SK-N-SH (cell line): ENCODE measurements around the gene TMEM143. TPM values are rescaled to one million over a fixed set of nuclear protein-coding genes. Genes with fewer than 3 reads are reported as not detected.
A peak's percentile ranks its signal among the peaks of the same experiment; 100 is the strongest.

Source experiments
- CTCF ChIA-PET: fragments of 300-600, 350-600 bp; formaldehyde crosslinking; extraction: SDS; loops from one replicate; lab custom pipeline; 2021; lab: Yijun Ruan, JAX
- POLR2A ChIA-PET: fragments of 350-600 bp; sonication (Branson Sonifier 250); formaldehyde crosslinking; extraction: SDS; loops from one replicate; lab custom pipeline; 2020; ENCODE audit warnings: antibody characterized with exemption, inconsistent platforms; lab: Yijun Ruan, JAX
- DNase-seq: peaks from one replicate; pipeline ENCODE4 v3.0.0; 2012
- H2AFZ ChIP-seq: fragments of 200-600 bp; sonication (generic); 2 replicates; pipeline ENCODE4 v1.8.1; 2016; ENCODE audit warnings: antibody characterized with exemption, mild to moderate bottlenecking, low read depth
- H3F3A ChIP-seq: fragments of 200-600 bp; sonication (generic); replicated peaks from 2 replicates; pipeline ENCODE3; 2016; ENCODE audit warnings: antibody characterized with exemption, mild to moderate bottlenecking; ENCODE audit not compliant: insufficient read depth
- H3K27ac ChIP-seq, 2 experiments: fragments of 200-500 bp in 1 of 2; fragments of 200-600 bp in 1 of 2; sonication (Bioruptor generic) in 1 of 2; sonication (generic), shearing (Covaris generic) in 1 of 2; 2 replicates each; pipeline versions ENCODE4 v1.5.1 to v1.6.1; 2014 to 2016; ENCODE audit warnings: low read depth in 2 of 2, inconsistent platforms in 1 of 2, low read length in 1 of 2, mild to moderate bottlenecking in 1 of 2, mixed read lengths in 1 of 2
- H3K27me3 ChIP-seq: fragments of 200-600 bp; sonication (generic), shearing (Covaris generic); 2 replicates; pipeline ENCODE4 v1.6.1; 2016; ENCODE audit warnings: mixed run types; ENCODE audit not compliant: insufficient read depth
- H3K36me3 ChIP-seq, 2 experiments: fragments of 200-500 bp in 1 of 2; fragments of 200-600 bp in 1 of 2; sonication (Bioruptor generic) in 1 of 2; sonication (generic) in 1 of 2; replicated peaks in 1 of 2; 2 replicates each; pipeline versions ENCODE3 to v1.5.1; 2014 to 2016; ENCODE audit warnings: low read length in 1 of 2, mild to moderate bottlenecking in 1 of 2; ENCODE audit not compliant: insufficient read depth in 2 of 2, control insufficient read depth in 1 of 2
- H3K4me1 ChIP-seq, 2 experiments: fragments of 200-500 bp in 1 of 2; fragments of 200-600 bp in 1 of 2; sonication (Bioruptor generic) in 1 of 2; sonication (generic), shearing (Covaris generic) in 1 of 2; 2 replicates each; pipeline versions ENCODE4 v1.5.1 to v1.6.1; 2014 to 2016; ENCODE audit warnings: low read depth in 1 of 2, low read length in 1 of 2, mixed run types in 1 of 2; ENCODE audit not compliant: insufficient read depth in 2 of 2, control insufficient read depth in 1 of 2
- H3K4me2 ChIP-seq: fragments of 200-600 bp; sonication (generic), shearing (Covaris generic); 2 replicates; pipeline ENCODE4 v1.6.1; 2017; ENCODE audit warnings: mixed run types
- H3K4me3 ChIP-seq, 2 experiments: fragments of 200-500 bp in 1 of 2; fragments of 200-600 bp in 1 of 2; sonication (Bioruptor generic) in 1 of 2; sonication (generic), shearing (Covaris generic) in 1 of 2; 2 replicates each; pipeline versions ENCODE4 v1.5.1 to v1.8.1; 2014 to 2016; ENCODE audit warnings: low read depth in 2 of 2, inconsistent platforms in 1 of 2, low read length in 1 of 2, mild to moderate bottlenecking in 1 of 2, mixed read lengths in 1 of 2, moderate library complexity in 1 of 2
- H3K79me2 ChIP-seq: fragments of 200-600 bp; sonication (generic); 2 replicates; pipeline ENCODE4 v1.8.1; 2017; ENCODE audit warnings: mild to moderate bottlenecking; ENCODE audit not compliant: insufficient read depth
- H3K9ac ChIP-seq: fragments of 200-600 bp; sonication (generic); 2 replicates; pipeline ENCODE4 v1.6.1; 2017; ENCODE audit warnings: mixed run types
- H3K9me2 ChIP-seq: fragments of 200-600 bp; sonication (generic); 2 replicates; pipeline ENCODE4 v1.6.1; 2017; ENCODE audit warnings: mixed run types
- H3K9me3 ChIP-seq: fragments of 200-600 bp; sonication (generic); 2 replicates; pipeline ENCODE4 v1.6.1; 2017; ENCODE audit warnings: mixed run types, mild to moderate bottlenecking, moderate library complexity
- H4K20me1 ChIP-seq: fragments of 200-600 bp; sonication (generic); 2 replicates; pipeline ENCODE4 v1.6.1; 2017; ENCODE audit warnings: mild to moderate bottlenecking, mixed run types; ENCODE audit not compliant: insufficient read depth
- CHD2 ChIP-seq: fragments of 150-350 bp; IDR thresholded peaks from 2 replicates; pipeline ENCODE4 v1.6.1; 2018; ENCODE audit warnings: low read length; ENCODE audit not compliant: partially characterized antibody
- CTCF ChIP-seq: fragments of 200-600 bp; sonication (generic); IDR thresholded peaks from 2 replicates; pipeline ENCODE4 v1.6.1; 2017; ENCODE audit warnings: antibody characterized with exemption, mild to moderate bottlenecking, moderate library complexity
- ELF1 ChIP-seq: IDR thresholded peaks from 2 replicates; pipeline ENCODE4 v1.4.0; 2012
- GABPA ChIP-seq: IDR thresholded peaks from 2 replicates; pipeline ENCODE4 v1.4.0; 2012; ENCODE audit warnings: low read depth, mild to moderate bottlenecking
- GATA2 ChIP-seq: sonication (generic); formaldehyde crosslinking; IDR thresholded peaks from 2 replicates; pipeline ENCODE4 v1.5.0; 2020; ENCODE audit warnings: mild to moderate bottlenecking, missing genetic modification reagents
- MAX ChIP-seq: IDR thresholded peaks from 2 replicates; pipeline ENCODE4 v1.4.0; 2012; ENCODE audit warnings: low read depth
- MXI1 ChIP-seq: IDR thresholded peaks from 2 replicates; pipeline ENCODE4 v1.6.1; 2012; ENCODE audit warnings: mild to moderate bottlenecking, low read depth, low read length, improper control_type of control experiment
- NFIC ChIP-seq: IDR thresholded peaks from 2 replicates; pipeline ENCODE4 v1.4.0; 2012; ENCODE audit warnings: borderline replicate concordance
- PBX3 ChIP-seq: IDR thresholded peaks from 2 replicates; pipeline ENCODE4; 2012
- POLR2AphosphoS5 ChIP-seq: IDR thresholded peaks from 2 replicates; pipeline ENCODE4 v1.6.1; 2012; ENCODE audit warnings: low read depth, low read length
- RAD21 ChIP-seq: IDR thresholded peaks from 2 replicates; pipeline ENCODE4 v1.6.1; 2012; ENCODE audit warnings: mild to moderate bottlenecking, low read length
- RCOR1 ChIP-seq: fragments of 150-350 bp; IDR thresholded peaks from 2 replicates; pipeline ENCODE4 v1.6.1; 2017; ENCODE audit warnings: antibody characterized with exemption, low read length
- REST ChIP-seq: IDR thresholded peaks from 2 replicates; pipeline ENCODE4 v1.6.1; 2012; ENCODE audit warnings: mild to moderate bottlenecking, low read depth, low read length, moderate library complexity
- SIN3A ChIP-seq: IDR thresholded peaks from 2 replicates; pipeline ENCODE4 v1.6.1; 2012; ENCODE audit warnings: low read depth, mild to moderate bottlenecking, low read length, moderate library complexity, borderline replicate concordance
- TAF1 ChIP-seq: IDR thresholded peaks from 2 replicates; pipeline ENCODE4 v1.6.1; 2012; ENCODE audit warnings: low read depth, mild to moderate bottlenecking, low read length, moderate library complexity, borderline replicate concordance
- USF2 ChIP-seq: fragments of 150-350 bp; IDR thresholded peaks from 2 replicates; pipeline ENCODE4 v1.6.1; 2017; ENCODE audit warnings: antibody characterized with exemption, low read length, low read depth, borderline replicate concordance
- WGBS: methylation state at CpG from one replicate; pipeline ENCODE4 v1.1.6; 2017; ENCODE audit warnings: low lambda C conversion rate; 5-methylcytosine and 5-hydroxymethylcytosine counted together
- polyA plus RNA-seq, 3 experiments: library from polyadenylated mRNA; depleted of rRNA; stranded (reverse); fragments of >200 nt; gene quantifications; 2 replicates each; pipeline ENCODE4 v1.2.3, GENCODE V29; 2012

TMEM143 gene
- polyA plus RNA-seq, 1 of the 3 experiments (the other 2 are of a cell fraction): 21.9 TPM

GRCh38 chr19:48330012-48330681, 33.6 kb downstream of the TMEM143 start:
- Histone ChIP-seq H4K20me1 (peaks cover 15% of the 10 kb centered on the region), H3K79me2 (peaks cover 45% of the 10 kb centered on the region), H3K27ac (peak overlapping the region; percentile 61 to 82), H3K4me2 (peak overlapping the region; percentile 68), H3K9me3 (no peaks in the 10 kb centered on the region), H2AFZ (peak overlapping the region; percentile 63; the same call in 1 of the 2 replicates), H3K9ac (peak overlapping the region; percentile 67), H3K9me2 (no peaks in the 10 kb centered on the region), H3F3A (peaks cover 70% of the 10 kb centered on the region), H3K36me3 (peaks cover 0 to 19% of the 10 kb centered on the region in 2 experiments), H3K4me3 (peak overlapping the region; percentile 47 to 55), H3K27me3 (no peaks in the 10 kb centered on the region), H3K4me1 (peaks cover 17 to 26% of the 10 kb centered on the region in 2 experiments; a peak in 3 of 4 replicates)
- ChIA-PET CTCF (interaction anchor here (0.6 to 2.2 kb wide), 10 partner anchors 11 to 278 kb away, joined by 3 to 6 read pairs (median 3); partner anchors contain the start of genes GRIN2D and KDELR1), POLR2A (interaction anchor here (1.0 to 1.8 kb wide), 2 partner anchors 9 to 36 kb away, joined by 4 to 8 read pairs; a partner anchor contains a TSS)
- 47% methylated on average over 32 of the region's 41 CpGs for WGBS
- peak; percentile 91 for DNase-seq
- TF ChIP-seq RAD21 (peak; percentile 40; the same call in 1 of the 2 replicates), USF2 (no peak), POLR2AphosphoS5 (peak; percentile 47; the same call in 1 of the 2 replicates), GABPA (peak; percentile 57), ELF1 (peak; percentile 64), GATA2 (peak; percentile 62), TAF1 (peak; percentile 50; the same call in 1 of the 2 replicates), MXI1 (peak; percentile 72; the same call in 1 of the 2 replicates), REST (no peak), MAX (no peak), PBX3 (peak; percentile 15; the same call in 1 of the 2 replicates), CHD2 (peak; percentile 88), RCOR1 (0 out of 2 replicates have a peak, but pooled peaks have one; percentile 11), SIN3A (peak; percentile 38; the same call in 1 of the 2 replicates), CTCF (peak; percentile 17), NFIC (no peak)
